ENCODE results near the gene CNR1.

DNA sequence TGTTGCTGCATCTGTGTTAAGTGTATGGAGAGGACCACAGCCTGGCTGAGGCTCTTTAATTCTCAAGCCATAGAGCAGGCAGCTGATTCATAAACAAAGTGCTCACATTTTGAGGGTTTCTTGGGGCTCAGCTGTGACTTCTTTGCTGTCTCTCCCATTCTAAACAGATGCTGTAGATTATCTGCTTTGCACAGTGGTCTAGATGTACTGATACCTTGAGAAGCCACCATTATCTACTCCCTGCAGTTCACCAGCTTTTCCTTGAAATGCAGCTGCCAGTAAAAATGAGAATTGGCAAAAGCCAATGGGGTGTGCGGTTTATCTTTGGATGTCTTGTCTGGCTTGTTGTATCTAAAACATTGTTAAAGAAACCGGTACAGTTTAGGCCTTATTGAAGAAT lies 5.2 kb upstream of the CNR1 start:
- TF ChIP-seq CTCF (IDR thresholded peaks at IDR 0.05) (no peak), POLR2A (IDR thresholded peaks at IDR 0.05) (no peak)
